SHP77 treated with DMSO at 0.1 percent for 48 hours (cell line): ENCODE measurements around the gene SERTM1.

Source experiments
- DNase-seq: peaks from one replicate; lab custom pipeline; 2025; lab: John Stamatoyannopoulos, UW

SERTM1 gene

DNA sequence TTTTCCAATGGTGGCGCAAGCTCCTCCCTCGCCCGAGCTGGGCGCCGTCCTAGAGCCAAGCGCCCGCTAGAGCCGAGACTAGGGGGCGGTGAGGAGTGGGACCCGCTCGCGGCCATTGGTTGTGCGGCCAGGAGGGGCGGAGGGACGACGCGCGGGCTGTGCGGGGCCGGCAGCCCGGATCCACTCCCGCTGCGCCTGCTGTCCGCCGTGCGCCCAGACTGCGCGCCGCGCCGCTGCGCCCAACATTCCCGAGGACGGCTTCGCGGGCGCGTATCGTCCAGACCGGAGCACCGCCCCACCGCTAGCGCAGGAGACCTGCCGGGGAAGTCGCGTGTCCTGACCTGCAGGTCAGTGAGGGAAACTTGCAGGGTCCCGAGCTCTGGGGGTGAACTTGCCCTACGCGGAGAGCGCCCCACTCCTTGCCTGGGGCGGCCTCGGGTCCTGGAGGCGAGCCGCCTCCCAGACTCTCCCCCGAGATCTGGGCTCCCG is at the start of gene SERTM1:
Gene SERTM1 (plus strand): TSS at position 183 of the 489 bp plus-strand sequence. CDS start 21,059 bp downstream, outside the sequence.
- peak; percentile 64 for DNase-seq

DNA sequence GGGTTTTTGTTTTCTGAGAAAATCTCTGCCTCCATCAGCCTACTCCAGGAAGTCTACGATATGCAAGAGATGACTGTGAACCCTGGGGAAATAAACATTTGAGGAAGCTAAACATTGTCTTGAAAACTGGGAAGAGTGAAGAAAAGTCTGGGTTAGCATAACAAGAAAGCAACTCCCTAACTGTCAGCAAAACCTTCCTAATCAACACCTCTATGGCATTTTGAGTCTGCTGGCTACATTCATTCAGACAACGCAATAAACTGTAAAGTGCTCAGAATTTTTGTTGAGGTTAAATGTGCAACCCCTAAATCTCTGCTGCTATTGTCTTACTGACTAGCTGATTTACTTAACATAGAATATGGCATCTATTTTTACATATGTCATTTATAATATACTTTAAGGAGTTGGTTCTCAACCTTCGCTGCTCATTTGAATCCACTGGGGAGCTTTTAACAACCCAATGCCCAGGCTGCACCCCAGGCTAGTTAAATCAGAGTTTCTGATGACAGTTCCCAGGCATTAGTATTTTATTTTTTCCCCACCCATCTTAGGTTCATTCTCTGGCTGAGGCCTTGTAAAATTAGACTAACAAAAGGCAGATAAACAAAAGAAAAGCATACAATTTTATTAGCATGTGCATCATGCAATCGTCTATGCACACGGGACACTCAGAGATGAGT is 45.3 kb upstream of the SERTM1 start:
- no peak for DNase-seq

- no peak for DNase-seq
These were observed 44.8 kb upstream of the SERTM1 start for GRCh38 chr13:36629057-36629385.

DNA sequence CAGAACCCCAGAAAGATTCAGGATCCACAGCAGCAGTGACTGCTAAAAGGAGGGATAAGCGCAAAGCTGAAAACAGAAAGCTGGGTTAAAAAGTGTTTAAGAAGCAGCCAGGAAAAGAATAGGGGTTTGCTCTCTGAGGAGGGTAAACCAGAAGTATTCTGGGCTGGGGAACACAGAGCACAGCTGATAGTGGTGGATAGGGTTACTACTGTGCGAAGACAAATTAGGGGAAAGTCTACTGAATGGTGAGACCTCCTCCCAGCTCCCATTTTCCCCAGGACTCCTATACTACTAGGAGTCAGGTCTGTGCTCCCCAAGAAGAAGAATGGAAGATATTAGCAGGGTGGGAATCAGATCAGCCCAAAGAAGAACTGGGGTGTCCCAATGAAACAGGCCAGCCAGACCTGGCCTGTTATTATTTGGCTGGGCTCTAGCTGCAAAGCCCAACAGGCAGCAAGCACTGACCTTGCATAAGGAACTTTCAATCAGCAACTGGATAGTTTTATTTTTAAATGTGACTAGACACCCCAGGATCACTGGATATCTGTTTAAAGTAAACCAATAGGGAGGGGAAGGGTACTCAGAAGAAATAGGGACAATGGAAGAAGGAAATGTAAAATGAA is 43.5 kb upstream of the SERTM1 start:
- no peak for DNase-seq

GRCh38 chr13:36639610-36640009 is 34.2 kb upstream of the SERTM1 start:
- DNase-seq, result no peak

GRCh38 chr13:36650611-36651010 is 23.2 kb upstream of the SERTM1 start:
- DNase-seq, result no peak

GRCh38 chr13:36665630-36666029 is 8.2 kb upstream of the SERTM1 start:
- no peak for DNase-seq

GRCh38 chr13:36666477-36667229 is 7.2 kb upstream of the SERTM1 start:
- peak; percentile 93 for DNase-seq

DNA sequence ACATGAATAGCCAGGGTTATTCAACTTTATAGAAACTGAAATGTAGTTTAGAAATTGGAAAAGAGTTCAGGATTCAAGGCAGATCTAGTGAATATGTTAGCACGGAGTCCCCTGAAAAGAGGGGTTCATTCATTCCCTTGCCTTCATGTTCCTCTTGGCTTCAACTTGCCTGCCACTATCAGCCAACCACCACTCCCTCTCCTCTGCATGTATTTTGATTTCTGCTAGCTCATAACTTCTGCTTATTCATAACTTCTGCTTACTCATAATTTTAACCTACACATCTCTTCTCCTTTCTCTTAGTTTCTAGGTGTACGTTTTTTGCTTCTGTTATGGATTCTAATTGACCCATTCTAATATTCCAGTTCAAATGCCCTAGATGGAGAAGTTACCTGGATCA is 5.5 kb upstream of the SERTM1 start:
- no peak for DNase-seq

DNA sequence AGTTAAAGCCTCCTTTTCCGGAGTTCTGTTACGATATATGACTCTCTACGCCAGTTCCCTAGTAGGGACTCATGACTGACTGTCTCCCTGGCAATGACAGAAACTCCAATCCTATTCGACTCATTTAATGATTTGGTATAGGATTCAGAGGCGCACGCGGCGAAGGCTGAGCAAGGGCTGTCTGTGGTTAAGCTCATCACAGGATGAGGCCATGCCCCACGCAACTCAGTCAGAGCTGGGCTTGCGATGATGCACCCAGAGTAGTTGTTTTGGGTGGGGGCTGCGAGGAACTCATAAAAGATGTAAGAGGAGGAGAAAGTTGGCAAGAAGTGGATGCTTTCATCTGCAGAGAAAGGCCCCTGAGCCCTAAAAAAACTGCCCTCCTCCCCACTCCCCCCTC is 468 bp upstream of the SERTM1 start:
- no peak for DNase-seq

DNA sequence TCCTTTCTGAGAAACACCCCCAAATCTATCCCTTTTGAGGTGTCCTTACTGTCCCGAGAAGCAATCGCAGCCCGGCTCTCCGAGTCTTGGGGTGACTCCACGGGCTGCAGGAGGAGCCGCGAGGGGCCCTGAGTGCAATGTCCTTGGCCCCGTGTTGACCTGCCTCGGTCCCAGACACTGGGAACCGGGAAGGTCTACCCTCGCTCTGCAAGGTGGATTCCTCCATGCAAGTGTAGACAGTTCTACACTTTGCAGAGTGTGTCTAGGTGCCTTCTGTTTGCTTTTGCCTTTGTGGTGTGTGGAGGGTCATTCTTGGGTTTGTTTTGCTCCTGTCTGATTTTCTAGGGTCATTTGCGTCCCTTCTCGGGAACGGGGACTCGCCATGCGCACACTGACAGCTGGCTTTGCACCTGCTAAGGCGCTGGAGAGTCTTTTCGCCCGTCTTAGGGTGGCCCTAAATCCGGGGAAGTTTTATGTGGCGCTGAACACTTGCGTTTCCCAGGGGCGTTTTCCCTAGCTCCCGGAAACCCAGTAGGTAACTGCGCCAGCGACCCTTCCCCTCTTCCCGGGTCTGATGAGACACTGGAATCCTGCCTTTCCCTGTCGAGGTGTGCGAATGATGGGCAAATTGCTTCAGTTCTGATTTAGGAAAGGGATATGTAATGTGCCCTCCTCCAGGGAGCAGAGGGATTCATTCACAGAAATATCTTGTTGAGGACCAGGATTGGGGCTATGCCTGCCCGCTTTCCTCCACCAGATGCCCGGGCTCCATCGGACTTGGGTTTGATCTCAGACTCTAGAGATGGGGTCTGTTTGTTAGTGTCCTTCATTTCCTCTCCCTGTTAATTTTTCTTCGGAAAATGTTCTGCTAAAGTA is 755 bp downstream of the SERTM1 start:
- DNase-seq, result no peak

DNA sequence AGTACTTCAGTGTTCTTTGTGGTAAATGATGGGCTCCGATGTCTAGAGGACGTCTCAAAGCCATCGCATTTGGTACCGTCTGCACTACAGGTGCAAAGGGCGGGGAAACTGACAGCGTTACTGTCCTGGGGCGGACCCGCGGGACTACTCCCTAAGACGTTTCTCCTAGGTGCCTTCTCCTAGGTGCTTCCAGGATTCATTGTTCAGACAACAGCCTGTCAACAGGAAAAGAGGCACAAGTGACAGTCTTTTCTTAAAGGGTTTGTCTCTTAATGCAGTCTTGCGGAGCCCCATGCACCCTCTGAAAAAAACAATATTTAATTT is 1.4 kb downstream of the SERTM1 start:
- DNase-seq, result no peak

- DNase-seq, result no peak
These were observed 7.1 kb downstream of the SERTM1 start for GRCh38 chr13:36680913-36681312.

DNA sequence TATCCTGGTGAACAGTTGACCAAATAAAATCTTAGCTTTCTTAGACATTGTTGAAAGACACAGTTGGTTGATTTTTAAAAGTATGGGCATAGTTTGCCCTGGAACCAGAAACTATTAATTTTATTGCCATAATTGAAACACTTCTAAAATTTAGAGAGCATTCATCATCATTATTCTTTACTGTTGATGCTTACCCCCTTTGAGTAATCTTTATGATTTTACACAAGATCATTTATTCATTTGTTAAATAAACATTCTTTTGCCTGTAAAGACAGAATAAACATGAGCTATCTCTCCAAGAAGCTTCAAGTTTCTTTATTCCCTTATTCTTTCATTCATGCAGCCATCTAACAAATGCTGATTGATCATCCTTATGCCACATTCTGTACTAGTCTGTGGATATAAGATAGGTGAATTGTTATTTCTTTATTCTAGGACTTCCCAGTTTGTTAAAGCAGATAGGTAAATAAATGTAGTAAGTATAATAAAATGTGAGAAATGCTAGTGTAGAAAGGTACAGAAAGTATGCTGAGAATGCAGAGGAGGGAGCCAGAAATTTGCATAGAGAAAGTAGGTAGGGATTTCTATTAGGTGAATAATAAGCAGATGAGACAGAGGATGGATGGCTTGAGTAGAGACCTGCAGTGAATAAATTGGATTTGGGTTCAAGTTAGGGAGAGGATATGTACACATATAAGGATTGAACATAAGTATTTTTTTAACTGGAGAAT is 8.2 kb downstream of the SERTM1 start:
- no peak for DNase-seq

GRCh38 chr13:36683701-36684100 is 9.9 kb downstream of the SERTM1 start:
- DNase-seq, result no peak

DNA sequence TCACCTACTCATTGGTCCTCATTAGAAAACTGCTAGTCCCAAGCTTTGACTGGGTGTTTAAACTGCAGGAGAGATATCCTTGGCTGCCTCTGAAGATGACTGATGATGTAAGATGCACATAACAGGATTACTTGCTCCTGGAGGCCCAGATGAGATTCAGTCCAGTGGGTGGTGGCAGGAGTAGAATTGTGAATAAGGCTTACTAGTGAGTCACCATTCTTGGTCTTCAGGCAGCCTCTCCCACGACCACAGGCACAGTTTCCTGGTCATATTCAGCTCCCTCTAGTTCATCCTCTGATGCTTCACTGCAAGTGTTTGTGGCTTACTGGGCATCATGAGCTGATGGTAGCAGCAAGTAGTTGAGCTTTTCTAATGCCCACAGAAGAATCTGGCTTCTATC is 12.1 kb downstream of the SERTM1 start:
- DNase-seq, result no peak

GRCh38 chr13:36696410-36697010 is 22.7 kb downstream of the SERTM1 start:
- DNase-seq, result no peak

DNA sequence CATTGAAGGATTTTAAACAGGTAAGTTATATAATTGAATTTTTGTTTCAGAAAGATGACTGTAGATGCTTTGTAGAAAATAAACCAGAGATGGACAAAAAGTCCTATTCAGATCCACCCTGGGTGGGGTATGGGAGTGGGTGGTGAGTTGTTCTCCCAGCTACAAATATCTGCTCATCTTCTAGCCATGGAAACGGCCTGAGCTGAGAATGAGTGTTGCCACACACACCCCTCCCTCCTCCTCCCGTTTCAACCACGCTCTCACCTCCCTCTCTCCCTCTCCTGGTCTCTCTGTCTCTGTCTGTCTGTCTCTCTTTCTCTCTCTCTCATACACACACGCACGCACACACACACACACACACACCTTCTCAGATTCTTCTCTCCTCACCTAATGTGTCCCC is 26.4 kb downstream of the SERTM1 start:
- DNase-seq, result no peak

DNA sequence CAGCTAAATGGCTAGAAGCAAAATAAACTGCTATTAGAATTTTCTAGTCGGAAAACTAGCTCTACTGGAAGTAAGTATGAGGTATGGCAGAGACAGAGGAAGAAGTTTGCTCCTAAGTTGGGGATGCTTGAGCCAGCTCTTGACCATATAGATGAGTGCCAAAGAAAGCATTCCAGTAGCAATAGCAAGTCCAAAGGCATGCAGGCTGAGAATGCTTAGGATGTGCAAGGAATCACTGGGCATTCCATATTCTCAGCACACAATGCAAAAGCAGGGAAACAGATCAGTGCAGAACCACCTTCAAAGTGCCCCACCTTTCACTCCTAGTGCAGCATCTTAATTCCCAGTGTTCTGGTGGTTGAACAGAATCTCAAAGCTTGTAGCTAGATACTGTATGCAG is 32.9 kb downstream of the SERTM1 start:
- DNase-seq, result no peak

- no peak for DNase-seq
These were observed 35.5 kb downstream of the SERTM1 start for GRCh38 chr13:36709136-36709890.

DNA sequence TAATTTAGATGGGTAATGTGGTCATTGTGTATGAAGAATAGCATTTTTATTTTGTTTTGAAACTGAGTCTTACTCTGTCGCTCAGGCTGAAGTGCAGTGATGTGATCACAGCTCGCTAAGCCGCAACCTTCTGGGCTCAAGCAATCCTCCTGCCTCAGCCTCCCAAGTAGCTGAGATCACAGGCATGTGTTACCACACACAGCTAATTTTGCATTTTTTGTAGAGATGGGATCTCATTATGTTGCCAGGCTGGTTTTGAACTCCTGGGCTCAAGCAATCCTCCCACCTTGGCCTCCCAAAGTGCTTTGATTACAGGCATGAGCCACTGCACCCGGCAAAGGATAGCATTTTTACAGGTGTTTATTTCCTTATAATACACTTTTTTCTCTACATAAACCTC is 36.6 kb downstream of the SERTM1 start:
- no peak for DNase-seq
